Peyer's patch (tissue), 4 donors: ENCODE results near the gene STK32B. TPM values are rescaled to one million over a fixed set of nuclear protein-coding genes. Genes with fewer than 3 reads are reported as not detected.

Experiments used
- DNase-seq, 3 donors: peaks; one replicate each; pipeline ENCODE4 v3.0.0-alpha.2; 2017 to 2019
- H3K27ac ChIP-seq, 4 donors: fragments of 200-600 bp; sonication (generic); one replicate each; pipeline ENCODE4 v1.5.1; 2016 to 2019
- H3K27me3 ChIP-seq, 2 donors: fragments of 200-600 bp; sonication (generic); one replicate each; pipeline ENCODE4 v1.5.1; 2019
- H3K36me3 ChIP-seq, 3 donors: fragments of 200-600 bp; sonication (generic); one replicate each; pipeline ENCODE4 v1.5.1; 2016 to 2019
- H3K4me1 ChIP-seq, 4 donors: fragments of 200-600 bp; sonication (generic); one replicate each; pipeline ENCODE4 v1.5.1; 2016 to 2019
- H3K4me3 ChIP-seq, 4 donors: fragments of 200-600 bp; sonication (generic); 1 replicate in 3 of 4; 2 replicates in 1 of 4; pipeline ENCODE4 v1.5.1; 2016 to 2019; ENCODE audit warnings: mild to moderate bottlenecking in 1 of 4
- H3K9me3 ChIP-seq, 4 donors: fragments of 200-600 bp; sonication (generic); one replicate each; pipeline ENCODE4 v1.5.1; 2016 to 2019; ENCODE audit warnings: mild to moderate bottlenecking in 1 of 4
- CTCF ChIP-seq, 6 experiments: fragments of 450-650 bp in 4 of 6; fragments of 200-600 bp in 2 of 6; sonication (generic) in 1 of 6; IDR thresholded peaks; one replicate each; pipeline ENCODE4 v1.5.1; 2017 to 2019; ENCODE audit warnings: antibody characterized with exemption in 6 of 6, mild to moderate bottlenecking in 3 of 6, moderate library complexity in 1 of 6
- POLR2A ChIP-seq, 2 donors: fragments of 450-650 bp; IDR thresholded peaks; one replicate each; pipeline ENCODE4 v1.5.1; 2017; ENCODE audit warnings: antibody characterized with exemption in 2 of 2, mild to moderate bottlenecking in 2 of 2, moderate library complexity in 2 of 2
- total RNA-seq, 4 donors: library from RNA; depleted of rRNA; stranded (reverse); fragments of >200 nt; gene quantifications; one replicate each; pipeline ENCODE4 v1.1.0, GENCODE V29; 2016

Gene STK32B
- total RNA-seq, 4 donors from 2014 or later, result 0.35 to 3.3 (median 1.3) TPM

GRCh38 chr4:5101571-5101970 lies 50.3 kb downstream of the STK32B start:
- H3K9me3 ChIP-seq, result no peaks in the 10 kb centered on the region
- no peak overlapping the region for H3K27ac ChIP-seq
- no peak for DNase-seq
- H3K27me3 ChIP-seq, result no peaks in the 10 kb centered on the region
- H3K36me3 ChIP-seq, result no peaks in the 10 kb centered on the region
- H3K4me1 ChIP-seq, result no peaks in the 10 kb centered on the region
- H3K4me3 ChIP-seq, result no peak overlapping the region
- no peak for TF ChIP-seq POLR2A (IDR thresholded peaks at IDR 0.05)
- no peak for TF ChIP-seq CTCF (IDR thresholded peaks at IDR 0.05)

- Histone ChIP-seq H3K27ac (no peak overlapping the region), H3K4me1 (no peaks in the 10 kb centered on the region), H3K9me3 (no peaks in the 10 kb centered on the region), H3K27me3 (no peaks in the 10 kb centered on the region), H3K36me3 (no peaks in the 10 kb centered on the region), H3K4me3 (no peak overlapping the region)
- TF ChIP-seq CTCF (IDR thresholded peaks at IDR 0.05) (no peak), POLR2A (IDR thresholded peaks at IDR 0.05) (no peak)
- no peak for DNase-seq
These were observed 59.6 kb downstream of the STK32B start for GRCh38 chr4:5110901-5111300.

- Histone ChIP-seq H3K27me3 (no peaks in the 10 kb centered on the region), H3K36me3 (no peaks in the 10 kb centered on the region), H3K4me3 (no peak overlapping the region), H3K9me3 (no peaks in the 10 kb centered on the region), H3K27ac (no peak overlapping the region), H3K4me1 (no peaks in the 10 kb centered on the region)
- DNase-seq, result no peak
- TF ChIP-seq POLR2A (IDR thresholded peaks at IDR 0.05) (no peak), CTCF (IDR thresholded peaks at IDR 0.05) (no peak)
These were observed 61.2 kb downstream of the STK32B start for GRCh38 chr4:5112333-5113095.

- no peak for DNase-seq
- no peaks in the 10 kb centered on the region for H3K36me3 ChIP-seq
- H3K27ac ChIP-seq, result no peak overlapping the region
- TF ChIP-seq POLR2A (IDR thresholded peaks at IDR 0.05) (no peak), CTCF (IDR thresholded peaks at IDR 0.05) (no peak)
- H3K4me3 ChIP-seq, result no peak overlapping the region
- H3K27me3 ChIP-seq, result no peaks in the 10 kb centered on the region
- H3K4me1 ChIP-seq, result no peaks in the 10 kb centered on the region
- no peaks in the 10 kb centered on the region for H3K9me3 ChIP-seq
These were observed 63.7 kb downstream of the STK32B start for GRCh38 chr4:5114950-5115349.

GRCh38 chr4:5118091-5118786 lies 67.0 kb downstream of the STK32B start:
- no peaks in the 10 kb centered on the region for H3K9me3 ChIP-seq
- no peak overlapping the region for H3K27ac ChIP-seq
- H3K4me3 ChIP-seq, result no peak overlapping the region
- no peaks in the 10 kb centered on the region for H3K4me1 ChIP-seq
- DNase-seq, result no peak
- H3K36me3 ChIP-seq, result no peaks in the 10 kb centered on the region
- TF ChIP-seq POLR2A (IDR thresholded peaks at IDR 0.05), result no peak
- no peak for TF ChIP-seq CTCF (IDR thresholded peaks at IDR 0.05)
- no peaks in the 10 kb centered on the region for H3K27me3 ChIP-seq
